Measurements from ENCODE around the gene MPP7. TPM values are rescaled to one million over a fixed set of nuclear protein-coding genes. Genes with fewer than 3 reads are reported as not detected.

Gene MPP7
- total RNA-seq, 1 donor from 2014 or later: 6.8 TPM

- no peak for DNase-seq
These were observed 36.2 kb downstream of the MPP7 start for GRCh38 chr10:28266449-28267224.

GRCh38 chr10:28263136-28263857, 39.6 kb downstream of the MPP7 start:
- no peak for DNase-seq

GRCh38 chr10:28256776-28257175, 46.1 kb downstream of the MPP7 start:
- no peak for DNase-seq

- peak; percentile 10 for DNase-seq
These were observed 48.4 kb downstream of the MPP7 start for GRCh38 chr10:28254290-28254985.

- DNase-seq: no peak
These were observed 49.6 kb downstream of the MPP7 start for GRCh38 chr10:28253169-28253785.

Other genes with a start within 250 kb of the MPP7 start
- gene WAC, start 230.1 kb upstream of the MPP7 start, total RNA-seq: 51.6 and 59.9 TPM in 2 replicates